Uterus (tissue), 4 donors: ENCODE measurements around the gene KCNMA1. TPM values are rescaled to one million over a fixed set of nuclear protein-coding genes. Genes with fewer than 3 reads are reported as not detected.

ENCODE experiments used
- DNase-seq, 2 donors: peaks; one replicate each; pipeline ENCODE4 v3.0.0-alpha.2; 2019 to 2020
- H3K27ac ChIP-seq, 2 donors: fragments of 200-600 bp; sonication (generic); 1 replicate in 1 of 2; 2 replicates in 1 of 2; pipeline ENCODE4 v1.5.1; 2016 to 2018
- H3K27me3 ChIP-seq, 2 donors: fragments of 200-600 bp; sonication (generic); one replicate each; pipeline ENCODE4 v1.5.1; 2018 to 2019; ENCODE audit warnings: control low read depth in 1 of 2
- H3K36me3 ChIP-seq, 2 donors: fragments of 200-600 bp; sonication (generic); one replicate each; pipeline ENCODE4 v1.5.1; 2019; ENCODE audit warnings: control low read depth in 1 of 2
- H3K4me1 ChIP-seq, 2 donors: fragments of 200-600 bp; sonication (generic); one replicate each; pipeline ENCODE4 v1.5.1; 2018 to 2019; ENCODE audit warnings: control low read depth in 1 of 2
- H3K4me3 ChIP-seq, 2 donors: fragments of 200-600 bp; sonication (generic); 1 replicate in 1 of 2; 2 replicates in 1 of 2; pipeline ENCODE4 v1.5.1; 2018 to 2019; ENCODE audit warnings: mild to moderate bottlenecking in 1 of 2
- H3K9me3 ChIP-seq, 2 donors: fragments of 200-600 bp; sonication (generic); one replicate each; pipeline ENCODE4 v1.5.1; 2019; ENCODE audit warnings: control low read depth in 1 of 2
- CTCF ChIP-seq, 4 experiments: fragments of 200-600 bp in 2 of 4; fragments of 450-650 bp in 2 of 4; sonication (generic) in 2 of 4; IDR thresholded peaks; one replicate each; pipeline ENCODE4 v1.5.1; 2016 to 2019; ENCODE audit warnings: antibody characterized with exemption in 4 of 4, mild to moderate bottlenecking in 2 of 4, moderate library complexity in 1 of 4
- POLR2A ChIP-seq, 2 donors: fragments of 450-650 bp; IDR thresholded peaks; one replicate each; pipeline ENCODE4 v1.6.1; 2016; ENCODE audit warnings: antibody characterized with exemption in 2 of 2, mild to moderate bottlenecking in 1 of 2, moderate library complexity in 1 of 2
- intact Hi-C: fragments of 100-400 bp; cut with DNase I; formaldehyde crosslinking; loops from one replicate; pipeline ENCODE4 v1.15.1; 2023; ENCODE audit warnings: low total_unique reads
- total RNA-seq, 4 donors: library from RNA; depleted of rRNA in 3 of 4; stranded (reverse); fragments of >200 nt in 3 of 4; gene quantifications; one replicate each; pipeline versions ENCODE4 v1.1.0 to v1.2.4, GENCODE V29; 2014 to 2023
- donor health status: DM: yes; HTN: yes; CAD: no.

KCNMA1 gene
- total RNA-seq, 4 donors from 2014 or later = 86.2 to 236 (median 164) TPM

GRCh38 chr10:77204171-77204570 lies 433.4 kb downstream of the KCNMA1 start:
- TF ChIP-seq POLR2A (IDR thresholded peaks at IDR 0.05) = no peak
- no peak for TF ChIP-seq CTCF (IDR thresholded peaks at IDR 0.05)
- H3K36me3 ChIP-seq = no peaks in the 10 kb centered on the region
- H3K4me1 ChIP-seq = peaks cover 0 to 7% of the 10 kb centered on the region in 2 donors
- intact Hi-C loops = no loop called here
- peak overlapping the region; percentile 92 to 94 for H3K27ac ChIP-seq
- no peaks in the 10 kb centered on the region for H3K27me3 ChIP-seq
- no peak overlapping the region for H3K4me3 ChIP-seq
- DNase-seq = no peak
- H3K9me3 ChIP-seq = no peaks in the 10 kb centered on the region

GRCh38 chr10:77202857-77203256 lies 434.8 kb downstream of the KCNMA1 start:
- H3K27ac ChIP-seq = peak overlapping the region; percentile 92 to 94
- intact Hi-C loops = no loop called here
- no peak overlapping the region for H3K4me3 ChIP-seq
- no peaks in the 10 kb centered on the region for H3K27me3 ChIP-seq
- DNase-seq = no peak
- TF ChIP-seq CTCF (IDR thresholded peaks at IDR 0.05) = no peak
- no peak for TF ChIP-seq POLR2A (IDR thresholded peaks at IDR 0.05)
- no peaks in the 10 kb centered on the region for H3K9me3 ChIP-seq
- H3K4me1 ChIP-seq = peaks cover 0 to 7% of the 10 kb centered on the region in 2 donors
- H3K36me3 ChIP-seq = no peaks in the 10 kb centered on the region

- H3K36me3 ChIP-seq = no peaks in the 10 kb centered on the region
- peak overlapping the region; percentile 92 to 94 for H3K27ac ChIP-seq
- peak in 1 of 2 donors; percentile 54 for DNase-seq
- H3K4me3 ChIP-seq = no peak overlapping the region
- peaks cover 0 to 7% of the 10 kb centered on the region in 2 donors for H3K4me1 ChIP-seq
- no peaks in the 10 kb centered on the region for H3K9me3 ChIP-seq
- TF ChIP-seq POLR2A (IDR thresholded peaks at IDR 0.05) (no peak), CTCF (IDR thresholded peaks at IDR 0.05) (no peak)
- intact Hi-C loops = no loop called here
- no peaks in the 10 kb centered on the region for H3K27me3 ChIP-seq
Measured at GRCh38 chr10:77201135-77202106, 436.2 kb downstream of the KCNMA1 start.

- Histone ChIP-seq H3K9me3 (no peaks in the 10 kb centered on the region), H3K27me3 (no peaks in the 10 kb centered on the region), H3K4me1 (peaks cover 5 to 12% of the 10 kb centered on the region in 2 donors), H3K36me3 (no peaks in the 10 kb centered on the region), H3K4me3 (no peak overlapping the region), H3K27ac (peak overlapping the region; percentile 92 to 94)
- no peak for DNase-seq
- no peak for TF ChIP-seq POLR2A (IDR thresholded peaks at IDR 0.05)
- TF ChIP-seq CTCF (IDR thresholded peaks at IDR 0.05) = no peak
- intact Hi-C loops = no loop called here
Measured at GRCh38 chr10:77197544-77197943, 440.1 kb downstream of the KCNMA1 start.

- Histone ChIP-seq H3K27me3 (no peaks in the 10 kb centered on the region), H3K36me3 (no peaks in the 10 kb centered on the region), H3K27ac (peak overlapping the region; percentile 92 to 94), H3K4me3 (no peak overlapping the region), H3K9me3 (no peaks in the 10 kb centered on the region), H3K4me1 (peaks cover 5 to 11% of the 10 kb centered on the region in 2 donors)
- intact Hi-C loops = no loop called here
- DNase-seq = no peak
- TF ChIP-seq CTCF (IDR thresholded peaks at IDR 0.05) = no peak
- TF ChIP-seq POLR2A (IDR thresholded peaks at IDR 0.05) = no peak
Measured at GRCh38 chr10:77196614-77197013, 441.0 kb downstream of the KCNMA1 start.
